WERI-Rb-1 (cell line): ENCODE measurements around the gene MAPK8IP3.

Experiments used
- DNase-seq: peaks from one replicate; pipeline ENCODE4 v3.0.0-alpha.2; 2020
- H3K27ac ChIP-seq: fragments of 250-450 bp; sonication (Bioruptor Pico); 2 replicates; pipeline ENCODE4 v1.5.1; 2020; ENCODE audit warnings: mild to moderate bottlenecking, moderate library complexity
- H3K27me3 ChIP-seq: fragments of 250-450 bp; sonication (Bioruptor Pico); 2 replicates; pipeline ENCODE4 v1.5.1; 2021; ENCODE audit warnings: mild to moderate bottlenecking, low read depth, moderate library complexity; ENCODE audit not compliant: insufficient read depth, severe bottlenecking
- H3K36me3 ChIP-seq: fragments of 250-450 bp; sonication (Bioruptor Pico); 2 replicates; pipeline ENCODE4 v1.5.1; 2020; ENCODE audit warnings: mild to moderate bottlenecking, moderate library complexity
- H3K4me3 ChIP-seq: 2 replicates; pipeline ENCODE4 v1.5.1; 2011; ENCODE audit warnings: low read depth, mild to moderate bottlenecking, control low read depth, low read length
- H3K9me3 ChIP-seq: fragments of 250-450 bp; sonication (Bioruptor Pico); 2 replicates; pipeline ENCODE4 v1.5.1; 2021; ENCODE audit warnings: mild to moderate bottlenecking, moderate library complexity; ENCODE audit not compliant: severe bottlenecking
- CTCF ChIP-seq: IDR thresholded peaks from 2 replicates; pipeline ENCODE4 v1.5.1; 2011; ENCODE audit warnings: low read depth, mild to moderate bottlenecking, control low read depth, inconsistent platforms, low read length

The MAPK8IP3 gene

GRCh38 chr16:1782408-1783264, 76.6 kb downstream of the MAPK8IP3 start, which contains the start of the genes NUBP2 and SPSB3:
Gene NUBP2 (plus strand): TSS chr16:1782960. CDS start chr16:1783021, 61 bp downstream.
Gene SPSB3 (minus strand): TSS chr16:1782571. CDS start chr16:1781483, 1,088 bp downstream.
- DNase-seq, result peak; percentile 100
- Histone ChIP-seq H3K4me3 (peak within 1 kb of the TSS; percentile 74), H3K27me3 (no peaks in the 10 kb centered on the region), H3K9me3 (no peaks in the 10 kb centered on the region), H3K36me3 (peaks cover 64% of the 10 kb centered on the region), H3K27ac (peak within 1 kb of the TSS; percentile 81)
- no peak for TF ChIP-seq CTCF

GRCh38 chr16:1784977-1785845, 79.2 kb downstream of the MAPK8IP3 start:
- TF ChIP-seq CTCF, result no peak
- no peak overlapping the region for H3K4me3 ChIP-seq
- no peaks in the 10 kb centered on the region for H3K27me3 ChIP-seq
- no peak overlapping the region for H3K27ac ChIP-seq
- no peaks in the 10 kb centered on the region for H3K9me3 ChIP-seq
- DNase-seq, result no peak
- H3K36me3 ChIP-seq, result peaks cover 65% of the 10 kb centered on the region

- no peak for TF ChIP-seq CTCF
- DNase-seq, result no peak
- H3K36me3 ChIP-seq, result peaks cover 62% of the 10 kb centered on the region
- H3K27me3 ChIP-seq, result no peaks in the 10 kb centered on the region
- no peak overlapping the region for H3K4me3 ChIP-seq
- H3K9me3 ChIP-seq, result no peaks in the 10 kb centered on the region
- no peak overlapping the region for H3K27ac ChIP-seq
Observed at GRCh38 chr16:1785846-1786170, 79.8 kb downstream of the MAPK8IP3 start.

- no peaks in the 10 kb centered on the region for H3K9me3 ChIP-seq
- H3K27me3 ChIP-seq, result no peaks in the 10 kb centered on the region
- H3K27ac ChIP-seq, result no peak overlapping the region
- DNase-seq, result no peak
- no peak for TF ChIP-seq CTCF
- peaks cover 61% of the 10 kb centered on the region for H3K36me3 ChIP-seq
- no peak overlapping the region for H3K4me3 ChIP-seq
Observed at GRCh38 chr16:1786242-1787055, 80.5 kb downstream of the MAPK8IP3 start.

- Histone ChIP-seq H3K9me3 (no peaks in the 10 kb centered on the region), H3K4me3 (no peak overlapping the region), H3K36me3 (peaks cover 63% of the 10 kb centered on the region), H3K27ac (no peak overlapping the region), H3K27me3 (no peaks in the 10 kb centered on the region)
- no peak for TF ChIP-seq CTCF
- no peak for DNase-seq
Observed at GRCh38 chr16:1787056-1787321, 81.0 kb downstream of the MAPK8IP3 start.
